Lung microvascular endothelial cell (primary cell): ENCODE results near the gene C11orf24. TPM values are rescaled to one million over a fixed set of nuclear protein-coding genes. Genes with fewer than 3 reads are reported as not detected.

Experiments used
- DNase-seq, 2 donors: peaks; one replicate each; pipeline versions ENCODE4 v3.0.0 to v3.0.0-alpha.2; 2010; ENCODE audit warnings: low read depth in 2 of 2
- total RNA-seq: library from RNA; depleted of rRNA; stranded (reverse); fragments of >200 nt; gene quantifications from 2 replicates; pipeline ENCODE4 v1.2.1, GENCODE V29; 2014

C11orf24 gene
- 5.0 and 5.4 TPM in 2 replicates for total RNA-seq

DNA sequence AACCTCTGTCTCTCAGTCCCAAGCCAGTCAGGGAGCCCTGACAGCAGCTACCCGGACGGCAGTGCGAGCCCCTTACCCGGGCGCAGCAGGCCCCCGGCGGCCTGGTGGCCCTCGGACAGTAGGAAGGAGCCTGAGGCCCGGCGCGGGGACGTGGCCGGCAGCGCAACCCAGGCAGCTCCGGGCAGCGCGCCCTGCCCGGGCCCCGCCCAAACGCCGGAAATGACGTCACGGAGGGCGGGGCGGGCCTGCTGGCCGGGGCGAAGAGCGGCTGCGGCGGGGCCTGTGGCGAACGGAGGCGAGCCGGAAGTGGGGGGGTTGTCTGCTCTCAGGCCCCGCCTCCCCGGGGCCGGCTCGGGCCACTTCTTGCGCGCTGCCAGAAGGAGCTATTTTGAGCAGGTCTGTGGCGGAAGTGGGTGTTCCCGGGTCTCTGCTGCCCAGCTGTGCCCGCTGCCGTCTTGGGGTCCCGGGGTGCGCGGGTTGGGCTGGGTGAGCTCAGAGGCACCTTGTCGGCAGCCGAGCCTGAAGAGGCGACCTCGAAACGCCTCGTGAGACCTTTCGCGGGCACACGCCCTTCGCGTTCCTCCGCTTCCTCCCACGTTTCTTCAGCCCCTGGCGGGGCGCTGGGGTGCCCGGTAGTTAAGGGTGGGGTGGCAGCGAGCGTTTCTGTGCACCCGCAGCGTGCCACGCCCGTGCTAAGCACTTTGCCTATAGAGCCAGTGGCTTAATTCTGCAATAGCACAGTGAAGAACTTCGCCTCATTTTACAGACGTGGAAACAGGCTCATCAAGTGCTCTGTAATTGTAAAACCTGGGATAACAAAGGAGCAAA, at the start of gene C11orf24:
Gene C11orf24, minus strand, starts transcription at position 193 of the 828 bp plus-strand sequence. CDS start 8,206 bp downstream, outside the sequence.
- peak; percentile 93 to 94 for DNase-seq

DNA sequence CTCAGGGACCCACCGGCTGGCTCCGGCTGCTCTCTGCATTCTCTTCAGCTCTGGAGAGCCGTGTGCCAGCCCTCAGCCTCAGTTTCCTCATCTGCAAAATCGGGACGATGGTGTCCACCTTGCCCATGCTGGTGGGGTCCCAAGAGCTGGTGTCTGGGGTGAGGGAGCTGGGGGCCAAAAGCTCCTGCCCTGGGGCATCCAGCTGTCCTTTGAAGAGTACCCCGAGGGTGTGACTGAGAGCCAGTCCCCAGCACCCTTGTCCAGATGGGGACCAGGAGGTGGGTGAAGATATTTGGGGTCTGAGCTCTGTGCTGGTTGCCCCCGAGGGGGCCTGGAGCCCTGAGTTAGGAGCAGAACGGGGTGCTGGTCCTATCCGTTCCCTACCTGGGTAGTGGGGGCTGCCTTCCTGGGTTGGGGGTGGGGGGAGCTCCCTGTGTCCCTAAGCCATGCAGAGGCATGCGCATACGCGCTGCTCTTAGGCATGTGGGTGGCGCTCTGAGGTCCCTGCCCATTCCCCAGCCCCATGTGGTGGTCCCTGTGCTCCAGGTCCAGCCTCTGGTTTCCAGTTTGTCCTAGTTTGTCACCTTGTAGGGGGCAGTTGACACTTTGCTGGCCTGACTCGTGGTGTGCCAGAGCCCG, 45.5 kb upstream of the C11orf24 start:
- no peak for DNase-seq

DNA sequence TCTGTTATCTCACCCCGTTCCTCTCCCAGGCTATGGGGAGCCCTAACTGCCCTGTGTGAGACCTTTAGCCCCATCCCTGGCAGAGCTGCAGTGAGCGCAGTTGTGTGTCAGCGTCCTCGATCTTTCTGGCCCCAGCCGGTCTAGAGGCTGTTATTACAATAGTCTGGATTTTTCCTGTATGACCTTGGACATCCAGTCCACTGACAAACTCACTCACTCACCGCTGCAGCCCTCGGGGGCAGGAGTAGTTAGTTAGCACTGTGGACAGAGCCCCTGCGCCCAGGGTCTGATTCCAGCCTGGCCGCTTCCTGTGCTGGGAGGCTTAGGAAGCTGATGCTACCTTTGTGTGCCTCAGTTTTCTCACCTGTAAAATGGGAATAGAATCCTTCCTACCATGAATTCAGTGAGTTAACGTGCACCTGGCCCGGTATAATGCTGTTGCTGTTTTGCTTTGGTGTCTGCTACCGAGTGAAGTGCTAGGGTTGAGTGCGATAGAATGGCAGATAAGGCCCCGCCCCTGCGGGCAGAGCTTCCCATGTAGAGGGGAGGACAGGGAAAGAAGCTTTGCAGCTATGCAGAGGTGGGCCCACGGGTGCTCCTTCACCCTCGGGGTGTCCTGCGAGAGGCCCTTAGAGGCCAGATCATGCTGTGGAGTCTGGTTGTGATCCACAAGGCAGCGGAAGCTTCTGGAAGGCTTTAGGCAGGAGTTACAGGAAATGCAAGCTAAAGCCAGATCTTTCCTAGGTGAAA, 43.6 kb upstream of the C11orf24 start:
- DNase-seq: peak; percentile 59 to 94

DNA sequence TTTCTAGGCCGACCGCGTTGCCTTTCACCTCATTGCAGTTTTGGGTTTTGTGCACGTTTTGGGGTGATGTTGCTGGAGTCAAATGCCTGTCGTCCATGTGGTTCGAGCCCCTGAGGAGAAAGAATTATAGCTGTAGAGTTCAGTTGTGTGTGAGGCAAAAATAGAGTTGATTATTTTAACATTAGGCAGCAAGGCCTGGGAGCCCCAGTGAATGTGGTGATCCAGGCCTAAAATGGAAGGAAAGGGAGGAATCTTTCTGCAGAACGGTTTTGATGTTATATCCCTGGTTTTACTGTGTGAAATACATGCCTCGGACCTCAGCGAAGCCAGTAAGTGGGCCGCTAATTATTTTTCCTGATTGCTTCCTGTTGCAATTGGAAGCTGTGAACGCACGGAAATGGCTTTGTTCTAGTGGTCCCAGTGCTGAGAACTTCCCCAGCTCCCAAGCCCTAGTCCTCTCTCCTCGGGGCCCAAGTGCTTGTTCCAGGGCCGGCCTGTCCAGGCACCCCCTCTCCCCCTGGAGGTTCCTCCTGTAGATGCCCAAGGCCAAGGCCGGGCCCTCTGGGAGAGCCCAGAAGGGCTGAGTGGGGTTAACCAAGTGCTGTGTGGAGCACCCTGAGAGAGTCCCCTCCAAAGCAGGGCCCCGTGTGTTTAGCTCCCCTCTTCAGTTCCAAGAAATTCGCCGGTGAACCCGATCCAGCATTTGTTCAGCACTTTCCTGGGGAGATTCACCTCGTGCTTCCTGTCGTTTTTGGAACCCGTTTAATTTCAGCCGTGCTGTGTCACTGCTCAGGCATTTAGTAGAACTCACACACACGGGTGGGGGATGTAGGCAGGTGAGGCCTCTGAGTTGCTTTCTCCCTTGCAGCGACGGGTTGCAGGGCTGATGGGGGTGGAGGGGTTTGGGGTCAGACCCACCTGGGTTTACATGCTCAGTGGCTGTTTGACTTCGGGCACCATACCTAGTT, 42.7 kb upstream of the C11orf24 start:
- peak; percentile 32 to 79 for DNase-seq

DNA sequence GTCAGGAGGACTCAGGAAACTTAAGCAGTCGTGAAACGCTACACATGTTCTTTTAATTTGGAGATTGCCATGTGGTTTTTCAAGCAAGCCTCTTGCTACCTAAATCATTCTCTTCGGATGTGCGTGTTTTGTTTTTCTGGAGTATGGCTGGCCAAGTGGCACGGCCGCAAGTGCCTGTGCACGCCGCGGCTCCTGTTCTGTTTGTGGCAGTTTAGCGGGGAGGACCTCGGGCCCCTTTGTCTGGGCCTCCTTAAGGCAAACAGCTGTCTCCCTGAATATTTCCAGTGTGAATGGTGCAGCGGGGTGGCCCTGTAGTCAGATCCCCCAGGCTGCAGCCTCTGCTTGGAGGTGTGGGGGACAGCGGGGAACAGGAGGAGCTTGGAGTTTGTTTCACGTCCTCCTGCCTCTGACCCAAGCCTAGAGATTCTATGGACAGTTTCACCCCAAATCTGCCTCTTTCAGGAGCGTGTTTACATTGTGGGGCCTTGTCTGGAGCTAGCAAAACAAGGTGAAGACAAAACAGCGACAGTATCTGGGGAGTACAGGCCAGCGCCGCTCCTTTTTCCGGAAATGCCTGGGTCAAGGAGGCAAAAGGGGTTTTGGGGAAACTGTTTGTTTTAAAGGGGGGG, 41.9 kb upstream of the C11orf24 start:
- DNase-seq: peak in 1 of 2 donors; percentile 20

DNA sequence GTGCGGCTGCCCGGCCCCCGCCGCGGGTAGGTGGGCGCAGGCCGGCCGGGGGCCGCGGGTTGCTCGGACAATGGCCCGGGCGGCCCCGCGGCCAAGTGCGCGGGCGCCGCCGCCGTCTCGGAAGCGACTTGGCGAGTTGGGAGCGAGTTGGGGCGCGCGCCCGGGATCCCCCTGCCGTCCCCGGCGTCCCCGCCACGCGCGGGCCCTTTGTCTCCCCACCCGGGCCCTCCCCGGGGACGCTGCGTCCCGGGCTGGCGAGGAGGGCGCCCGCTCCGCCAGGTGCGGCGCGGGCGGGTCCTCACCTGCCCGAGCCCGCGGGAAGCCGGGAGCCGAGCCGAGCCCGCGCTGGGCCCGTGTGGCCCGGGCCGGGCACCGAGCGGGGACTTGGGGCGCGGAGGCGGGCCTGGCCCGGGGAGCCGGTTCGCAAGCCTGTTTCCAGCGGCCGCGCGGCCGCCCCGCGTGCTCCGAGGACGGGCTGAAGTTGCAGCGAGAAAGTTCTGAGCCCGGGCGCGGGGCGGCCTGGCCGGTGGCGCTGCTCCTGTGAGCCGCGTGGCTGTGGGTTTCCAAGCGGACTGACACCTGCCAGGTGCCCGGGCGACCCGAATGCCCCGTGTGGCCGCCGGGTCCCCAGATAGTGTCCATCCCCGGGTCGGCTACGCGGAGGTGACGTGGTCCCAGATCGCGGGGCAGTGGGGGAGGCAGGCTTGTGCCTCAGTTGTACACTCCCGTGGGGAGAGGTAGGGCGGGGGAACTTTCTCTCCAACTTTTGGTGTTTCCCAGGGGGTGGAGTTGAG, 41.2 kb upstream of the C11orf24 start:
- no peak for DNase-seq

DNA sequence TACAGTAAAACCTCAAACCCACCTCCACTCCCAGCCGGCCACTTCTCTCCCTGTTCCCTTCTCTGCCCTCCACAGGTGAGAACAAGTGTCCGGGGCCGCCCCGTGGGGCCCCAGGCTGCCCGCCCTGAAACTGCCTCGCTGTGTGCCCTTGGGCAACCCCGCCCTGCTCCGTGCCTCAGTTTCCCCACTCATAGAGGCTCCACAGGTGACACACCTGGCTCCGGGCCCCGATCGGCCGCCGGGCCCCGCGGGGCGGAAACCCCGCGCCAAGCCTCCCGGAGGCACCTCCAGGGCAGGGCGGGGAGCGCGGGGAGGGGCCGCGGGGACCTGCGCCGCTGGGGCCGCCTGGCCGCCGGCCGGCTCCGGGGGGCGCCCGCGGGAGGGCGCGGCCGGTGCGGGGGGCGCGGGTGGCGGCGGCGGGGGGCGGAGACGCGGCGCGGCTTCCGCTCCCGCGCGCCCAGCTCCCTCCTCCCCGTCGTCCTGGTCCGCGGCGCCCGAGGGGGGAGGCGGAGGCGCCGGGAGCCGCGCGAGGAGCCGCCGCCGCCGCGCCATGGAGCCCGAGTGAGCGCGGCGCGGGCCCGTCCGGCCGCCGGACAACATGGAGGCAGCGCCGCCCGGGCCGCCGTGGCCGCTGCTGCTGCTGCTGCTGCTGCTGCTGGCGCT, 40.5 kb upstream of the C11orf24 start, which contains the start of gene LRP5:
Gene LRP5, plus strand, starts transcription at position 475 of the 663 bp plus-strand sequence. Its CDS starts 124 bp downstream, at position 599.
- DNase-seq: peak; percentile 35 to 44

DNA sequence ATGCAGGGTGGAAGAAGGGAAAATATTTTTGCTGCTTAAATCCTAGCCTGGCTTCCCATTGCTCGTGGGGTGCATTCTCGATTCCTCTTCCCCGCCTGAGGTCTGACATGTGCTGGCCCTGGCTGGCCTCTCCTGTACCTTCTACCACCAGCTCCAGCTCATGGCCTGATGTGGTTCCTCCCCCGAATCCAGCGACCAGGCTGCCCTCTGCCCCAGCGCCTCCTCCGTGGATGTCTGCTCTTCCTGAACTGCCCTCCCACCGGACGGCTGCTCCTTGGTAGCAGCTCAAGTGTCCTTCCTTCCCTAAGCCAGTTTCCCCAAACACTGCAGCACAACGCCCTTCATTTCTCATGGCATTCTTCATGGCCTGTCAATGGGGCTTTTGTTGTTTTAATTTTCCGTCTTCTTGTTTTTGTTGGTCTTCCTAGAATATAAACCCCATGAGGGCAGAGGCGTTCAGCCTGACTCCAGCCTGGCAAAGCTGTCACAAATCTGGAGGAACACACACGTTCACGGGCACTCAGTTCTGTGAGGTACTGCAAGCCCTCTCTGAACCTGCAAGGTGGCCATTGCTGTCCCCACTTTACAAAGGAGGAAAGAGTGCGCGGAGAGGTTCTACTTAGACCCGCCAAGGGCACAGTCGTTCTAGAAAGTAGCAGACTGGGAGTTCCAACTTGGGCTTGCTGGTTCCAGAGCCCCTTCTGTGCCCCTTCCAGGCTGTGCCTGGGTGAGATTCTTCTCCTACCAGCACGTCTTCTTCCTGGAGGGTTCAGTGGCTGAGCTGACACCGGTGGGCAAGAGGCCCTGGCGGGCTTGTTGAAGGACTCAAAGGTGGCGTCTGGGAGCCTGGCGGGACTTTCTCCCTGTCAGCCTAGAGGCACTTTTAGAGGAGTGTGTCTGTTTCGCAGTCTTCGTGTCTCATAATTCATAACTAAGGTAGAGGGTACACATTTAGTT, 39.7 kb upstream of the C11orf24 start:
- DNase-seq: no peak

DNA sequence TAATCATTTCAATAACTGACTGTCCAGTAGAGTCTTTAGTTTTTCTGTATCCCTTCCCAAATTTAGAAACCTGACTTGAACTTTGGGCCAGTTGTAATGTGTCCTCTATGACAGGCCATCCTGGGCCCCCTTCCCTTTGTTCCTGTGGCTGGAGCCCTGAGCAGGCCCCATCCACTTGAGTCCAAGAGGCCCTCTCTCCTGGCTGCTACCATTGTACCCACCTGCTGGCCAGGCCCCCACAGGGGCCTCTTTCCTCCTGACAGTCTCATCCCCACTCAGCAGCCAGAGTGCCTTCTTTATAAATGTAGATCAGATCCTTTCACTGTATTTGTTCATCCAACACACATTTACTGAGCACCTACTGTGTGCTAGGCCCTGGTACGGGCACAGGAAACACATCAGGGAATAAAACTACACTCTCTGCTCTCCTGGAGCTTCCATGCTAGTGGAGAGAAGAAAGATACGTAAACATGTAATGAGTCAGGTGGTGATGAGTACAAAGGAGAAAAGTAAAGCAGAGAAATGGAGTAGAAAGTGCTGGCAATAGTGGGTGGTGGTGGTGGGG, 37.9 kb upstream of the C11orf24 start:
- DNase-seq: no peak

DNA sequence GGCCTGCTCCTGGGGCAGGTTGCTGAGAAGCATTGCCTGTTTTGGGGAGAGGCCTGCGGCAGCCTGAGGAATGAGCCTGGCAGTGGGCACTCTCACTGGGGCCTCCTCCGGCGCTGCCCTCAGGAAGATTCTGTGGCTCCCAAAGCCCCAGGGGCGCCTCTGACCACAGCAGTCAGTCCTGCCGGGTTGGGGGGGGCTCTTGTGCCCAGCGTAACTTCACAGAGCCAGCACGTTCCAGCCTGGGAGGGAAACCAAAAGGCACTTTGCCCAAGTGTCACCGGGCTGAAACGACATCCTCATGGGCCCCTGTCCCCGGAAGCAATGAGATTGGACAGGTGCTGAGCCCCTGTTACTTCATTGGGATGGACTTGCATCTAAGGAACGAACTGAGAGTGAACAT, 36.3 kb upstream of the C11orf24 start:
- no peak for DNase-seq

DNA sequence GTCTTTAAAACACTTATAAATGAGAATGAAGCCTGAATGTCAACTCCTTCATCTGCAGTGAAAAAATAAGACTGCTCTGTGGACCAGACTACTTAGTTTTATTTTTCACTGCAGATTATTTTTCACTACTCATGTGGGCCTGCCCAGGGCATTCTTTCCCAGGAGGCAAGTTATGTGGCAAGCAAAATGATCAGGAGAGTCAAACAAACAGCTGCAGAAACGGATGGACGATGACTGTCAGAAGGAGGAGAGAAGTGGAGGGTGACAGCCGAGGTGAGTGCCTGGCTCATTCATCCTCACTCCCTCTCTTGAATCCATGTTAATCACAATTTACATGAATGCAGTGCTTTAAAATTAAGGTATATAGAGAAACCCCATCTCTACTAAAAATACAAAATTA, 34.9 kb upstream of the C11orf24 start:
- DNase-seq: no peak

DNA sequence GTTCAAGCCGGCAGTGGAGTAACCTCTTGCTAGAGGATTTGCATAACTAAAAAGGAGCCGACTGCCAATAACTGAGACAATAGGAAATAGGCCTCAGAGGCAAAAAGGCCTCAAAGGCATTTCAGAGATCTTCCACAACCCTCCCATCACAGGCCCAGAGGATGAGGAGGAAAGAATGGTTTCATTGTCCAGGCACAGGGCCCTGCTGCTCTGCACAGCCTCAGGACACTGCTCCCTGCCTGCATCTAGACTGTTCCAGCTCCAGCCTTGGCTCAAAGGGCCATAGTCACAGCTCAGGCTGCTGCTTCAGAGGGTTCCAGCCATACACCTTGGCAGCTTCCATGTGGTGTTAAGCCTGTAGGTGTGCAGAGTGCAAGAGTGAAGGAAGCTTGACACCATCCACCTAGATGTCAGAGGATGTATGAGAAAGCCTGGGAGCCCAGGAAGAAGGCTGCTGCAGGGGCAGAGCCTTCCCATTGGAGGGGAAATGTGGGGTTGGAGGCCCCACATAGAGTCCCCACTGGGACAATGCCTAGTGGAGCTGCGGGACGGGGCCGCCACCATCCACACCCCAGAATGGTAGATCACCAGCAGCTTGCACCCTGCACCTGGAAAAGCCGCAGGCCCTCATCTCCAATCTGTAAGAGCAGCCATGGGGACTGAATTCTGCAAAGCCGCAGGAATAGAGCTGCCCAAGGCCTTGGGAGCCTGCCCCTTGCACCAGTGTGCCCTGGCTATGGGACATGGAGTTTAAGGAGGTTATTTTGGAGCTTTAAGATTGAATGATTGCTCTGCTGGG, 32.4 kb upstream of the C11orf24 start:
- DNase-seq: no peak

DNA sequence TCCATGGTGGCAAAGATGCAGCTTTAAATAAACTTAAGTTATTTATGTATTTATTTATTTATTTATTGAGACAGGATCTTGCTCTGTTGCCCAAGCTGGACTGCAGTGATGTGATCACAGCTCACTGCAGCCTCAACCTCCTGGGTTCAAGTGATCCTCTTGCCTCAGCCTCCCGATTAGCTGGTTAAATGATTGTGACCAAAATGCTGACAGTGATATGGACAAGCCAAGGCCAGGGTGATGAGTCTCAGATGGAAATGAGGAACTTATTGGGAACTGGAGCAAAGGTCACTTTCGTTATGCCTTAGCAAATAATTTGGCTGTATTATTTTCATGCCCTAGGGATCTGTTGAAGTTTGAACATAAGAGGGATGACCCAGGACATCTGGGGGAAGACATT, 31.3 kb upstream of the C11orf24 start:
- DNase-seq: no peak

DNA sequence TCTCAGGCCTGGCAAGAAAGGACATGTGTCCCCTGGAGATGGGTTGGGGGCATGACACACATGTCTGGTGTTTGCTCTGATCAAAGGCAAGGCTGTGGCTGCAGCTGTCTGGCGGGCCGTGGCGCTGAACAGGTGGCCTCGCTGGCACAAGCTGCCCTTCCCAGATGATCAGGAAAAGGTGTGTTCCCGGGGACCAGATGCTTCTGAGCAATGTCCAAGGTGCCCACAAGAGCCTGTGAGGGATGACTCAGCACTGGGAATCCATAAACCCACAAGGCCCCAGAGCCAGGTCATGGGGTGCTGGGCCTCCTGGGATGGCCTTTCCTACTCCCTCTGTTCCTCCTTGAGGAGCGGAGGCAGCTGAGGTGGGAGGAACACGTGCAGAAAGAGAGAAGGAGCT, 30.9 kb upstream of the C11orf24 start:
- no peak for DNase-seq

DNA sequence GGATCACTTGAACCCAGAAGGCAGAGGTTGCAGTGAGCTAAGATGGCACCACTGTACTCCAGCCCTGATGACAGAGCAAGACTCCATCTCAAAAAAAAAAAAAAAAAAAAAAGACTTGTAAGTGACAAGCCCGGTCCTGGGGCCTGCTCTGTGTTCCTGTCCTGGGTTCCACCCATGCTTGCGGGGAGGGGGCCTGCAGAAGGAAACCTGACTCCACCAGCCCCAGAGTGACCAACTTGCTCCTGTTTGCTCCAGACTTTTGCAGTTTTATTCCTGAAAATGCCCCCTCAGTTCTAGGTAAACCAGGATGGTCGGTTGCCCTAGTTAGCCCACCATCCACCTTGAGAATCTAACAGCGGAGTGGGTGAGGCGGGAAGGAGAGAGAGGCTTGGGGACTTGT, 30.5 kb upstream of the C11orf24 start:
- DNase-seq: no peak

DNA sequence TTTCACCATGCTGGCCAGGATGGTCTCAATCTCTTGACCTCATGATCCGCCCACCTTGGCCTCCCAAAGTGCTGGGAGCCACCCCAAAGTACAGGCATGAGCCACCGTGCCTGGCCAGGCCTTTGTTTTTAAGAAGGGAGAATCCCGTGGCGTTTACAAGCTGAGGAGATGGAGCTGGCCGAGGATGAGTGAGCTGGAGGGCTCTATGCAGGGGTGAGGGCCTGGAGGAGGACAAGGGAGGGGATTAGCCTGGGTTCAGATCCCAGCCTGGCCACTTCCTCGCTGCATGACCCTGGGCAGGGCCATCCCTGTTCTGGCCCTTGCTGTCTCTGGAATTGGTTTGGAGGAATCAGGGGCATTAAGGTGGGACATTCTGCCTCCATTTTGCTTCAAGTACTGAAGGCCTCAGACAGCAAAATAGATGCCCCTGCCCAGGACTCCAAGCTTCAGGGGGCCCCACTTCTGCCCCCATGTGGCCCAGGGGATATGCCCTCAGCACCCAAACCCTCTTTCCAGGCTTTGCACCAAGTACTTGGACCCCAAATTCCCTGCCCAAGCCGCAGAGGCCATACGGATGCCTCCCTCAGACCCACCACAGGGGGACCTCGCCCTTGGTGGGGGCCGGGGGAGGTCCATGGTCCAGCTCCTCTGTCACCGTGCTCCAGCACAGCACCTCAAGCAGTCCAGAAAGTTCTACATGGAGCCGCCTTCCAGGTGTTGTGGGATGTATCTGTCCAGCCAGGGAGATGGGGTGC, 28.5 kb upstream of the C11orf24 start:
- no peak for DNase-seq
